ENCODE measurements around the gene KCNH2. TPM values are rescaled to one million over a fixed set of nuclear protein-coding genes. Genes with fewer than 3 reads are reported as not detected.
A peak's percentile ranks its signal among the peaks of the same experiment; 100 is the strongest.

KCNH2 gene
- polyA plus RNA-seq, 1 experiment = 0.06 TPM

DNA sequence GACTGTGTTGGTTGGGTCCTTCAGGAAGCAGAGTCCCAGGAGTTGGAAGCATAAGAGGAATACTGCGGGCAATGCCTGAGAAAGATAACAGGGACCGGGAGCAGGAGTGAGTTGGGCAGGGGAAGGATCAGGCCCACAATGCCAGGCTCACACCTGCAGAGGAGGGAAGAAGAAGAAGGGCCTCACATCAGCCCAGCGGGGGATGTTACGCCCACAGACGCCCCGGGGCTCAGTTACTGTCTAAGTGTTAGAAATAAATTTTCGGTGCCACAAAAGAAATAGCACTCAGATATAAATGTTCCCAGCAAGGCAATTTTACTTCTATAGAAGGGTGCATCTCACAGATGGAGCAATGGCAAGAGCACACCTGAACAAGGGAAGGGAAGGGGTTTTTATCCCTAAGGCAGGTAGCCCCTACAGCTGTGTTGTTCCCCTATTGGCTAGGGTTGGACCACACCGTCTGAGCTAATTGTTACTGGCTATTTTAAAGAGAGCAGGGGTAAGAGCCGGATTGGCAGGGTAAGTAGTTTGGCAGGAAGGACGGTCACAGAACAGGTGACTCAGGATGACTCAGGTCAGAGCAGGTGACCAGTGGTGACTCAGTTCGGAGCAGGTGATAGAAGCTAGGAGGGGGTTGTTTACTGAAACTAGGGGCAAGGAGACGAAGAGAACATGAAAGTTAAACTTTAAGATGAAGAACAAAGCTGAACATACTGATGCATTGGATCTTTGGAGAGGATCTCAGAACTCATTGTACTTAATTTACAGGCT lies 12.5 kb upstream of the KCNH2 start, which contains the start of gene NOS3:
Gene NOS3, plus strand, starts transcription at position 602 of the 771 bp plus-strand sequence. CDS start 2,787 bp downstream, outside the sequence.
- no peaks in the 10 kb centered on the region for H3K36me3 ChIP-seq (ENCODE audit: control insufficient read depth, insufficient read depth, low read length)
- peaks cover 4% of the 10 kb centered on the region for H3K27me3 ChIP-seq (ENCODE audit: control insufficient read depth, insufficient read depth, low read length)
- no peak for TF ChIP-seq CTCF (IDR thresholded peaks at IDR 0.05; ENCODE audit: insufficient read depth, low read depth, low read length)
- no peak for DNase-seq (ENCODE audit: low read depth)
- no peak within 1 kb of the TSS for H3K4me3 ChIP-seq (ENCODE audit: low read depth, low read length)
- ChIA-PET CTCF (interaction anchor here (0.8 to 2.9 kb wide), 6 partner anchors 10 to 147 kb away, joined by 3 to 17 read pairs (median 4); no protein-coding TSS in a partner anchor), POLR2A (no interaction called here)

DNA sequence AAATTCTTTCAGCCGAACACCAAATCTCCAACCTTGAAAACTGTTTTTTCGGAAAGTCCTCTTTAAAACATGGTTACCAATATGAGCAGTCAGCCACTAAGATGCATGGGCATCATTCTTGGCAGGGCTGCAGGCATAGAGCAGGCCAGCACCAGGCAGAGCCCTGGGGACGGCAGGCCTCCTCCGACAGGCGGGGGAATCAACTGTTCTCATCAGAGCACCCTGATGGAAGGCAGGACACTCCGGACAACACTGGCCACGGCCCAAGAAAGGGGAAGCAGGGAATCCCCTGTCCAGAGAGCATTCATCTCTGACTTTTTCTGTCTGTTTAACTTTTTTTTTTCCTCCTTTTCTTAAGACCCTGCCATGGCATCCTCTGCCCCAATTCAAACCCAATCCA lies 11.3 kb upstream of the KCNH2 start:
- Histone ChIP-seq H3K36me3 (ENCODE audit: control insufficient read depth, insufficient read depth, low read length) (no peaks in the 10 kb centered on the region), H3K27me3 (ENCODE audit: control insufficient read depth, insufficient read depth, low read length) (peaks cover 4% of the 10 kb centered on the region), H3K4me3 (ENCODE audit: low read depth, low read length) (no peak overlapping the region)
- TF ChIP-seq CTCF (IDR thresholded peaks at IDR 0.05; ENCODE audit: insufficient read depth, low read depth, low read length) = no peak
- CTCF ChIA-PET = interaction anchor here (0.8 to 2.9 kb wide), 11 partner anchors 9 to 91 kb away, joined by 3 to 17 read pairs (median 4); no protein-coding TSS in a partner anchor
- POLR2A ChIA-PET = no interaction called here
- DNase-seq (ENCODE audit: low read depth) = no peak

DNA sequence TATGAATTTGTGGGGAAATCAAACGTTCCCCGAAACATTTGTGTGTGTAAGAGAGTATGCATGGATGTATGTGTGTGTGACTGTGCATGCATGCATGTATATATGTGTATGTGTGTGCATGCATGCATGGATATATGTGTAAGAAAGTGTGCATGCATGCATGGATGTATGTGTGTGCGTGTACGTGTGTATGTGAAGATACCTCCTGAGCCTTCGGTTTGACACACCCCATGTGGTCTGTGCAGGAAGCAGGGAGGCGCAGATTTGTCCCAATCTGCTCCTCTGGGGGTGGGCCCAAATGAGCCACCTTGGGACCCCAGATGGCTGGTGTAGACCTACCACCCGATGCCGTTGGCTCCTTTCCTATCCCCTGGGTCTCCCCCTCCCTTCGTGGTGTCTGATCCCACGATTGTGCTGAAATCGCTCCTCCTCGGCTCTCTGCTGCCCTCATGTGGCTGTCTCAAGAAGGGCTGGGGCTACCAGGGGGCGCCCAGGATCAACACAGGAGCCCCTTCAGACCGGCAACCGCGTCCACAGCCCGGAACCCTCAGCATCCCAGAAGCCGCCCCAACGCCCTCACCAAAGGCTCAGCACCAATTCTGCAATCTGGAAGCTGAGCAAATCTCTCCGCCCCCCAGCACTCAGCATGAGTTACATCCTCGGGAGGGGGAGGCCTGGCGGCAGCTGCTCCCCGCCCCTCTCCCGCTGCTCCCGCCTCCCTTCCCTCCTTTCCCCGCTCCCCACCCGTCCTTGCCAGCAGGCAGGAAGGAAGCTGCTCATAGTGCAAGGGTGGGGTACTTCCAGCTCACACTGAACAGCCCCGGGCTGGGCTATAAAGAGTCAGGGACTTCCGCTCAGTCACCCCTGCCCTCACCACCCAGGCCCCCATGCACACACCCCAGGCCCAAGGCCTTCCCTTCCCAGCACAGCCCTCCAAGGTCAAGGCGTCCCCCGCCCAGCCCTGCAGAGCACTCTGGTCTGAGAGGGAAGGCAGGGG lies 10.4 kb upstream of the KCNH2 start:
- no peak overlapping the region for H3K4me3 ChIP-seq (ENCODE audit: low read depth, low read length)
- peak; percentile 84 for TF ChIP-seq CTCF (IDR thresholded peaks at IDR 0.05; ENCODE audit: insufficient read depth, low read depth, low read length)
- no peaks in the 10 kb centered on the region for H3K36me3 ChIP-seq (ENCODE audit: control insufficient read depth, insufficient read depth, low read length)
- peaks cover 4% of the 10 kb centered on the region for H3K27me3 ChIP-seq (ENCODE audit: control insufficient read depth, insufficient read depth, low read length)
- ChIA-PET CTCF (interaction anchor here (0.8 to 2.9 kb wide), 12 partner anchors 13 to 90 kb away, joined by 3 to 17 read pairs (median 4); no protein-coding TSS in a partner anchor), POLR2A (no interaction called here)
- no peak for DNase-seq (ENCODE audit: low read depth)

GRCh38 chr7:150986556-150986955 lies 8.4 kb upstream of the KCNH2 start:
- TF ChIP-seq CTCF (IDR thresholded peaks at IDR 0.05; ENCODE audit: insufficient read depth, low read depth, low read length) = no peak
- Histone ChIP-seq H3K27me3 (ENCODE audit: control insufficient read depth, insufficient read depth, low read length) (peaks cover 4% of the 10 kb centered on the region), H3K4me3 (ENCODE audit: low read depth, low read length) (no peak overlapping the region), H3K36me3 (ENCODE audit: control insufficient read depth, insufficient read depth, low read length) (no peaks in the 10 kb centered on the region)
- POLR2A ChIA-PET = no interaction called here
- CTCF ChIA-PET = interaction anchor here (0.7 to 4.5 kb wide), 19 partner anchors 8 to 208 kb away, joined by 3 to 50 read pairs (median 5); partner anchors contain the start of gene ABCB8
- DNase-seq (ENCODE audit: low read depth) = no peak

All from BJ (cell line).